Lower leg skin (tissue), 3 donors: ENCODE measurements around the gene ADGRD1.

ENCODE experiments used
- CTCF ChIP-seq, 3 donors: fragments of 450-650 bp; IDR thresholded peaks; one replicate each; pipeline ENCODE4 v1.5.1; 2016; ENCODE audit warnings: antibody characterized with exemption in 3 of 3, mild to moderate bottlenecking in 3 of 3, moderate library complexity in 2 of 3
- POLR2A ChIP-seq, 2 donors: fragments of 450-650 bp; IDR thresholded peaks; one replicate each; pipeline ENCODE4 v1.6.1; 2016 to 2017; ENCODE audit warnings: antibody characterized with exemption in 2 of 2, mild to moderate bottlenecking in 1 of 2, moderate library complexity in 1 of 2

GRCh38 chr12:130929363-130929762 lies 24.3 kb upstream of the ADGRD1 start:
- TF ChIP-seq CTCF (IDR thresholded peaks at IDR 0.05), result no peak
- TF ChIP-seq POLR2A (IDR thresholded peaks at IDR 0.05), result no peak
